Measurements from ENCODE around the gene TESK2. TPM values are rescaled to one million over a fixed set of nuclear protein-coding genes. Genes with fewer than 3 reads are reported as not detected.
A peak's percentile ranks its signal among the peaks of the same experiment; 100 is the strongest.

The TESK2 gene
- total RNA-seq, 1 experiment from 2014 or later, result 5.0 TPM

- TF ChIP-seq ZBTB33 (IDR thresholded peaks at IDR 0.05; ENCODE audit: extremely low read depth, insufficient replicate concordance, low read length) (no peak), POLR2AphosphoS5 (IDR thresholded peaks at IDR 0.05; ENCODE audit: low read depth, low read length) (no peak), RAD21 (IDR thresholded peaks at IDR 0.05; ENCODE audit: low read depth) (no peak), SP1 (IDR thresholded peaks at IDR 0.05; ENCODE audit: low read depth) (no peak), EZH2phosphoT487 (IDR thresholded peaks at IDR 0.05; ENCODE audit: borderline replicate concordance) (no peak), POLR2A (IDR thresholded peaks at IDR 0.05; ENCODE audit: borderline replicate concordance, extremely low read depth, insufficient read depth, insufficient read length) (no peak), CTCF (IDR thresholded peaks at IDR 0.05 in 2 of 3, conservative IDR thresholded peaks at IDR 0.05 in 1 of 3; ENCODE audit: borderline replicate concordance in 1 of 3, insufficient read depth in 1 of 3, low read depth in 2 of 3, low read length in 2 of 3) (no peak), EGR1 (IDR thresholded peaks at IDR 0.05; ENCODE audit: low read depth) (no peak)
Measured at GRCh38 chr1:45306905-45307304, 184.1 kb downstream of the TESK2 start (continued).

- BruUV-seq (replicated peaks), result no TSS peak
- RAD21 ChIA-PET (ENCODE audit: low non-redundant PET in 1 of 2, low total read pairs in 2 of 2, uncharacterized antibody in 2 of 2, unreplicated experiment in 2 of 2), result interaction anchor here in 1 of 2 experiments (0.6 kb wide), 1 partner anchor 322 kb away, joined by 3 read pairs; no protein-coding TSS in a partner anchor
- DNase-seq (ENCODE audit: low read depth, low spot score), result no peak
- Histone ChIP-seq H3K36me3 (ENCODE audit: control insufficient read depth in 1 of 2, insufficient read depth in 2 of 2, low read length in 2 of 2) (no peaks in the 10 kb centered on the region), H3K27me3 (ENCODE audit: insufficient read depth, low read length) (no peaks in the 10 kb centered on the region), H3K9me2 (ENCODE audit: insufficient read depth) (no peaks in the 10 kb centered on the region), H3K9me3 (ENCODE audit: control insufficient read depth in 1 of 2, insufficient read depth in 1 of 2, low read depth in 1 of 2, low read length in 2 of 2) (no peaks in the 10 kb centered on the region), H4K20me1 (ENCODE audit: insufficient read depth) (no peaks in the 10 kb centered on the region), H3K79me2 (ENCODE audit: insufficient read depth, low read length) (no peaks in the 10 kb centered on the region), H2AFZ (ENCODE audit: low read depth, low read length, poor library complexity, severe bottlenecking) (peak overlapping the region; percentile 5), H3K9ac (ENCODE audit: low read length) (no peak overlapping the region), H3K27ac (ENCODE audit: low read depth, low read length) (no peak overlapping the region), H3K4me1 (ENCODE audit: control insufficient read depth in 1 of 2, insufficient read depth in 2 of 2, low read length in 2 of 2) (peaks cover 12 to 41% of the 10 kb centered on the region in 2 experiments), H3K4me3 (replicated peaks in 1 of 2; ENCODE audit: low read depth in 1 of 2, low read length in 2 of 2) (no peak overlapping the region), H3K4me2 (ENCODE audit: low read length) (peak overlapping the region; percentile 38)
- POLR2A ChIA-PET, result interaction anchor here (1.0 kb wide), 1 partner anchor 294 kb away, joined by 3 read pairs; the partner anchor contains the start of gene UROD
- ATAC-seq, result no peak
- CTCF ChIA-PET, result interaction anchor here (1.1 kb wide), 1 partner anchor 292 kb away, joined by 3 read pairs; no protein-coding TSS in a partner anchor
- TF ChIP-seq FOSL1 (IDR thresholded peaks at IDR 0.05; ENCODE audit: low read depth), result peak; percentile 47; the same call in 1 of the 2 replicates
- no peak for TF ChIP-seq YY1 (IDR thresholded peaks at IDR 0.05; ENCODE audit: extremely low read depth, insufficient replicate concordance, low read depth, low read length)
- TF ChIP-seq JUND (IDR thresholded peaks at IDR 0.05), result 0 out of 2 replicates have a peak, but pooled peaks have one; percentile 14
- intact Hi-C loops (cut with micrococcal nuclease), result no loop called here
Measured at GRCh38 chr1:45306319-45306718, 184.6 kb downstream of the TESK2 start.
